ENCODE results near the gene SIVA1.

The SIVA1 gene

GRCh38 chr14:104766256-104766862 is 13.4 kb downstream of the SIVA1 start:
- peaks cover 8 to 29% of the 10 kb centered on the region in 2 experiments; a peak in 2 of 3 replicates for H3K36me3 ChIP-seq (ENCODE audit: control insufficient read depth in 2 of 2, insufficient read depth in 1 of 2, low read length in 2 of 2)
- ChIA-PET POLR2A (interaction anchor here (2.0 kb wide), 1 partner anchor 13 kb away, joined by 8 read pairs; the partner anchor contains the start of gene SIVA1), CTCF (interaction anchor here (0.6 to 3.2 kb wide), 9 partner anchors 12 to 321 kb away, joined by 3 to 17 read pairs (median 3); no protein-coding TSS in a partner anchor)
- no peaks in the 10 kb centered on the region for H3K9me3 ChIP-seq (ENCODE audit: control insufficient read depth, insufficient read depth, low read depth, low read length)
- H3K4me1 ChIP-seq (ENCODE audit: control insufficient read depth, insufficient read depth, low read length), result peaks cover 4% of the 10 kb centered on the region; the same call in 1 of the 2 replicates
- no peak overlapping the region for H3K27ac ChIP-seq (ENCODE audit: extremely low read depth, low read depth, low read length)
- no peak for TF ChIP-seq ZNF155 (tag by site-specific recombination; IDR thresholded peaks at IDR 0.05)
- no peak for TF ChIP-seq ZNF580 (tag by site-specific recombination; IDR thresholded peaks at IDR 0.05)
- no peak for TF ChIP-seq EGR2 (tag by site-specific recombination; IDR thresholded peaks at IDR 0.05; ENCODE audit: low read depth)
- no peak for TF ChIP-seq GLIS2 (tag by site-specific recombination; IDR thresholded peaks at IDR 0.05)
- peak; percentile 65 for TF ChIP-seq SETDB1 (IDR thresholded peaks at IDR 0.05; ENCODE audit: insufficient read length, low read length)
- no peak overlapping the region for H3K4me3 ChIP-seq (ENCODE audit: low read depth, low read length)

GRCh38 chr14:104766863-104767633 is 14.1 kb downstream of the SIVA1 start:
- H3K36me3 ChIP-seq (ENCODE audit: control insufficient read depth in 2 of 2, insufficient read depth in 1 of 2, low read length in 2 of 2), result peaks cover 2 to 29% of the 10 kb centered on the region in 2 experiments; a peak in 2 of 3 replicates
- TF ChIP-seq SP7 (tag by site-specific recombination; IDR thresholded peaks at IDR 0.05), result no peak
- no peak for TF ChIP-seq ZNF785 (tag by site-specific recombination; IDR thresholded peaks at IDR 0.05)
- no peak for TF ChIP-seq ZNF24 (tag by site-specific recombination; IDR thresholded peaks at IDR 0.05)
- no peak for TF ChIP-seq ZNF341 (tag by site-specific recombination; IDR thresholded peaks at IDR 0.05; ENCODE audit: low read depth)
- no peak for TF ChIP-seq ZNF747 (tag by site-specific recombination; IDR thresholded peaks at IDR 0.05)
- TF ChIP-seq SP2 (tag by site-specific recombination; IDR thresholded peaks at IDR 0.05), result no peak
- TF ChIP-seq ZNF362 (tag by site-specific recombination; IDR thresholded peaks at IDR 0.05), result no peak
- no peak for TF ChIP-seq YY1 (tag by site-specific recombination; IDR thresholded peaks at IDR 0.05)
- TF ChIP-seq ZNF660 (tag by site-specific recombination; IDR thresholded peaks at IDR 0.05), result no peak
- no peak for TF ChIP-seq ZNF596 (tag by site-specific recombination; IDR thresholded peaks at IDR 0.05)
- H3K27ac ChIP-seq (ENCODE audit: extremely low read depth, low read depth, low read length), result no peak overlapping the region
- POLR2A ChIA-PET, result no interaction called here
- no peaks in the 10 kb centered on the region for H3K9me3 ChIP-seq (ENCODE audit: control insufficient read depth, insufficient read depth, low read depth, low read length)
- CTCF ChIA-PET, result interaction anchor here (0.6 to 3.2 kb wide), 6 partner anchors 13 to 103 kb away, joined by 3 to 17 read pairs (median 10); no protein-coding TSS in a partner anchor
- H3K4me3 ChIP-seq (ENCODE audit: low read depth, low read length), result no peak overlapping the region
- H3K4me1 ChIP-seq (ENCODE audit: control insufficient read depth, insufficient read depth, low read length), result peaks cover 4% of the 10 kb centered on the region; the same call in 1 of the 2 replicates

- Histone ChIP-seq H3K4me1 (ENCODE audit: control insufficient read depth, insufficient read depth, low read length) (peaks cover 4% of the 10 kb centered on the region; the same call in 1 of the 2 replicates), H3K36me3 (ENCODE audit: control insufficient read depth in 2 of 2, insufficient read depth in 1 of 2, low read length in 2 of 2) (peaks cover 0 to 29% of the 10 kb centered on the region in 2 experiments; a peak in 2 of 3 replicates), H3K9me3 (ENCODE audit: control insufficient read depth, insufficient read depth, low read depth, low read length) (no peaks in the 10 kb centered on the region), H3K27ac (ENCODE audit: extremely low read depth, low read depth, low read length) (no peak overlapping the region), H3K4me3 (ENCODE audit: low read depth, low read length) (no peak overlapping the region)
- ChIA-PET POLR2A (no interaction called here), CTCF (interaction anchor here (0.6 to 3.7 kb wide), 7 partner anchors 13 to 1972 kb away, joined by 3 to 57 read pairs (median 8); no protein-coding TSS in a partner anchor)
- TF ChIP-seq OSR2 (tag by site-specific recombination; IDR thresholded peaks at IDR 0.05), result no peak
- TF ChIP-seq CTCF (tag by site-specific recombination; IDR thresholded peaks at IDR 0.05), result no peak
- no peak for TF ChIP-seq GLIS1 (tag by site-specific recombination; IDR thresholded peaks at IDR 0.05)
- TF ChIP-seq IKZF3 (tag by site-specific recombination; IDR thresholded peaks at IDR 0.05), result no peak
- no peak for TF ChIP-seq PRDM4 (tag by site-specific recombination; IDR thresholded peaks at IDR 0.05)
- TF ChIP-seq ZNF791 (tag by site-specific recombination; IDR thresholded peaks at IDR 0.05), result no peak
- no peak for TF ChIP-seq ZNF843 (tag by site-specific recombination; IDR thresholded peaks at IDR 0.05)
- TF ChIP-seq ZNF600 (tag by site-specific recombination; IDR thresholded peaks at IDR 0.05), result no peak
- no peak for TF ChIP-seq ZNF223 (tag by site-specific recombination; IDR thresholded peaks at IDR 0.05)
Measured at GRCh38 chr14:104767634-104767918, 14.6 kb downstream of the SIVA1 start.
